GM23338 (cell line): Measurements from ENCODE around the gene SLC39A5. TPM values are rescaled to one million over a fixed set of nuclear protein-coding genes. Genes with fewer than 3 reads are reported as not detected.

Source experiments
- ATAC-seq: fragments of 200-7000 bp; cut with Tn5 transposase; 3 replicates; pipeline ENCODE4 v1.9.1; 2020
- DNase-seq: peaks from one replicate; pipeline ENCODE4 v3.0.0-alpha.2; 2015; ENCODE audit warnings: low spot score
- H2AFZ ChIP-seq: fragments of 200-600 bp; sonication (generic); 2 replicates; pipeline ENCODE4 v1.8.0; 2016; ENCODE audit warnings: antibody characterized with exemption, mild to moderate bottlenecking, moderate library complexity
- H3F3A ChIP-seq: fragments of 200-600 bp; sonication (generic); replicated peaks from 2 replicates; pipeline ENCODE4 v1.8.0; 2017; ENCODE audit warnings: antibody characterized with exemption, mixed run types, low read depth
- H3K27ac ChIP-seq: fragments of 200-600 bp; sonication (generic); 2 replicates; pipeline ENCODE4 v1.6.1; 2016; ENCODE audit warnings: low read depth
- H3K27me3 ChIP-seq: fragments of 200-600 bp; sonication (generic); 2 replicates; pipeline ENCODE4 v1.8.0; 2016; ENCODE audit warnings: mild to moderate bottlenecking, mixed run types, moderate library complexity; ENCODE audit not compliant: insufficient read depth
- H3K36me3 ChIP-seq: fragments of 200-600 bp; sonication (generic); 2 replicates; pipeline ENCODE4 v1.8.0; 2016; ENCODE audit warnings: mild to moderate bottlenecking; ENCODE audit not compliant: insufficient read depth
- H3K4me1 ChIP-seq: fragments of 200-600 bp; sonication (generic); 2 replicates; pipeline ENCODE4 v1.8.0; 2016; ENCODE audit warnings: mild to moderate bottlenecking, moderate library complexity; ENCODE audit not compliant: insufficient read depth
- H3K4me2 ChIP-seq: fragments of 200-600 bp; sonication (generic); 2 replicates; pipeline ENCODE4 v1.7.1; 2017; ENCODE audit warnings: mixed run types
- H3K4me3 ChIP-seq: fragments of 200-600 bp; sonication (generic); 2 replicates; pipeline ENCODE4 v1.6.1; 2016; ENCODE audit warnings: mixed run types
- H3K79me2 ChIP-seq: fragments of 200-600 bp; sonication (generic); replicated peaks from 2 replicates; pipeline ENCODE4 v1.8.0; 2017; ENCODE audit warnings: mild to moderate bottlenecking; ENCODE audit not compliant: insufficient read depth
- H3K9me2 ChIP-seq: fragments of 200-600 bp; sonication (generic); 2 replicates; pipeline ENCODE4 v1.8.0; 2017; ENCODE audit not compliant: insufficient read depth
- H4K20me1 ChIP-seq: fragments of 200-600 bp; sonication (generic); replicated peaks from 2 replicates; pipeline ENCODE4 v1.8.0; 2017; ENCODE audit warnings: mild to moderate bottlenecking; ENCODE audit not compliant: insufficient read depth
- H3K27ac Mint-ChIP-seq: 2 replicates; pipeline ENCODE4 v1.8.0; 2020; ENCODE audit warnings: inconsistent platforms, mild to moderate bottlenecking, moderate library complexity, mixed read lengths
- H3K27me3 Mint-ChIP-seq: 3 replicates; pipeline ENCODE4 v1.8.0; 2022; ENCODE audit warnings: low read depth, mild to moderate bottlenecking, moderate library complexity, mixed read lengths, inconsistent platforms; ENCODE audit not compliant: insufficient read depth, poor library complexity
- H3K36me3 Mint-ChIP-seq: 3 replicates; pipeline ENCODE4 v1.8.0; 2021; ENCODE audit warnings: low read depth, mild to moderate bottlenecking, inconsistent platforms, moderate library complexity, mixed read lengths
- H3K4me1 Mint-ChIP-seq: 3 replicates; pipeline ENCODE4 v1.8.0; 2020; ENCODE audit warnings: mild to moderate bottlenecking, inconsistent platforms, mixed read lengths
- H3K4me3 Mint-ChIP-seq: 3 replicates; pipeline ENCODE4 v1.8.0; 2021; ENCODE audit warnings: moderate library complexity, mild to moderate bottlenecking, inconsistent platforms, mixed read lengths
- H3K9me3 Mint-ChIP-seq: 3 replicates; pipeline ENCODE4 v1.8.0; 2020; ENCODE audit warnings: moderate library complexity, mild to moderate bottlenecking, inconsistent platforms, mixed read lengths
- CREB1 ChIP-seq: fragments of 250-450 bp; sonication (Bioruptor Pico); IDR thresholded peaks from 2 replicates; pipeline ENCODE4 v1.5.0; 2020; ENCODE audit warnings: low read depth, mild to moderate bottlenecking, moderate library complexity
- EZH2 ChIP-seq: fragments of 200-600 bp; sonication (generic); IDR thresholded peaks from one replicate; pipeline ENCODE4 v1.8.0; 2017; ENCODE audit warnings: antibody characterized with exemption, mild to moderate bottlenecking, low read depth; ENCODE audit not compliant: unreplicated experiment
- EZH2phosphoT487 ChIP-seq: fragments of 200-600 bp; sonication (generic); IDR thresholded peaks from one replicate; pipeline ENCODE4 v1.8.1; 2018; ENCODE audit warnings: antibody characterized with exemption; ENCODE audit not compliant: unreplicated experiment
- JUNB ChIP-seq: IDR thresholded peaks from one replicate; pipeline ENCODE4 v1.6.1; 2016; ENCODE audit warnings: antibody characterized with exemption; ENCODE audit not compliant: unreplicated experiment
- NANOG ChIP-seq: IDR thresholded peaks from 2 replicates; pipeline ENCODE4 v1.6.1; 2016; ENCODE audit warnings: antibody characterized with exemption, borderline replicate concordance
- POLR2AphosphoS5 ChIP-seq: IDR thresholded peaks from 2 replicates; pipeline ENCODE4 v1.6.1; 2016; ENCODE audit warnings: antibody characterized with exemption, low read depth
- STAT1 ChIP-seq: IDR thresholded peaks from one replicate; pipeline ENCODE4 v1.6.1; 2016; ENCODE audit warnings: antibody characterized with exemption; ENCODE audit not compliant: unreplicated experiment
- ZNF114 ChIP-seq: fragments of 250-450 bp; sonication (Bioruptor Pico); IDR thresholded peaks from 2 replicates; pipeline ENCODE4 v1.5.0; 2020; ENCODE audit warnings: mild to moderate bottlenecking, moderate library complexity
- long read RNA-seq: library from polyadenylated mRNA; unstranded; transcript quantifications from one replicate; pipeline ENCODE4 v2.0.0, GENCODE V29; 2020; ENCODE audit not compliant: unreplicated experiment
- polyA plus RNA-seq: library from polyadenylated mRNA; unstranded; fragments of >200 nt; fragmentation: Nextera tagmentation; extraction: Ambion mirVana; gene quantifications from 2 replicates; pipeline ENCODE4 v1.2.1, GENCODE V29; 2016
- total RNA-seq: library from RNA; depleted of rRNA; stranded (reverse); fragments of >200 nt; shearing (Covaris generic); gene quantifications from 2 replicates; pipeline ENCODE4 v1.2.3, GENCODE V29; 2014; rRNA removed
- TF ChIP-seq, protein P1 (sequence below): fragments of 250-450 bp; sonication (Bioruptor Pico); IDR thresholded peaks from 2 replicates; pipeline ENCODE4 v1.5.0; 2020; ENCODE audit warnings: mild to moderate bottlenecking, moderate library complexity
- TF ChIP-seq, protein P2 (sequence below): IDR thresholded peaks from one replicate; pipeline ENCODE4 v1.6.1; 2018; ENCODE audit warnings: antibody characterized with exemption; ENCODE audit not compliant: unreplicated experiment
- TF ChIP-seq, protein P3 (sequence below), 2 experiments: fragments of 200-600 bp in 1 of 2; sonication (generic) in 1 of 2; conservative IDR thresholded peaks; 2 replicates each; pipeline versions ENCODE4 v1.5.1 to v1.6.1; 2016 to 2017; ENCODE audit warnings: antibody characterized with exemption in 2 of 2, low read depth in 2 of 2, mild to moderate bottlenecking in 2 of 2, moderate library complexity in 1 of 2
- TF ChIP-seq, protein P4 (sequence below): IDR thresholded peaks from 2 replicates; pipeline ENCODE4 v1.6.1; 2016; ENCODE audit warnings: antibody characterized with exemption

The SLC39A5 gene, protein sequence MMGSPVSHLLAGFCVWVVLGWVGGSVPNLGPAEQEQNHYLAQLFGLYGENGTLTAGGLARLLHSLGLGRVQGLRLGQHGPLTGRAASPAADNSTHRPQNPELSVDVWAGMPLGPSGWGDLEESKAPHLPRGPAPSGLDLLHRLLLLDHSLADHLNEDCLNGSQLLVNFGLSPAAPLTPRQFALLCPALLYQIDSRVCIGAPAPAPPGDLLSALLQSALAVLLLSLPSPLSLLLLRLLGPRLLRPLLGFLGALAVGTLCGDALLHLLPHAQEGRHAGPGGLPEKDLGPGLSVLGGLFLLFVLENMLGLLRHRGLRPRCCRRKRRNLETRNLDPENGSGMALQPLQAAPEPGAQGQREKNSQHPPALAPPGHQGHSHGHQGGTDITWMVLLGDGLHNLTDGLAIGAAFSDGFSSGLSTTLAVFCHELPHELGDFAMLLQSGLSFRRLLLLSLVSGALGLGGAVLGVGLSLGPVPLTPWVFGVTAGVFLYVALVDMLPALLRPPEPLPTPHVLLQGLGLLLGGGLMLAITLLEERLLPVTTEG
- total RNA-seq (0.59 and 4.5 TPM in 2 replicates), polyA plus RNA-seq (0.29 and 0.63 TPM in 2 replicates)
- long read RNA-seq, partial matches to known transcripts: 0 of 1 reads
- long read RNA-seq, other reads (novel, unspliced or antisense): 1 of 1 reads

DNA sequence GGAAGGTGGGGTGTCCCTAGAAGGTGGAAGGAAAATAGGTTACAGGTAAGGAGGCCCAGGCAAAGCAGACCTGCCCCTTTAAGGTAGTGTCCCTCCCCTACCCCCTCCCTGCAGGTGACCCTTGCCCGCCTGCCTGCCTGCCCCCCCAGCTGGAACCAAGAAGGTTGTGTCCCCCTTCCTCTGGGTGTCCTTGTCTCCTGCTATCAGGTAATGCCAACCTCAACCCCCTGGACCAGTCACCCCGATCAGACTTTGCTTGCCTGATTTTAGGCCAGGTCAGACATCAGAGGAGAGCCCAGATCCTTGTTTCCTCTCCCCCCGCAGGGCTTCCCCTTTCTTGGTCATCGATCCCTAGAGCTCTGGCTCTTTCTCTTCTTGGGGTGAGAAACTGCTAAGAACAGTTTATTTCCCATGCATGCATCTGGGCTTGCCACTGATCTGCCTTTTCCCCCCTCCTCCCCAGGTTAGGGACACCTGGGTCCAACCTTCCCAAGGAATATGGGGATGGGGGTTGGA is at the start of gene SLC39A5:
SLC39A5 (plus strand) TSS at position 136 of the 516 bp plus-strand sequence. CDS start 1,224 bp downstream, outside the sequence.
- Mint-ChIP-seq H3K27ac (0 out of 2 replicates have a peak within 1 kb of the TSS, but pooled peaks have one; percentile 60), H3K4me3 (no peak within 1 kb of the TSS; the same call in 2 of the 3 replicates)
- no peak for ATAC-seq
- TF ChIP-seq EZH2 (no peak), STAT1 (no peak), EZH2phosphoT487 (no peak), CREB1 (no peak), JUNB (no peak), POLR2AphosphoS5 (no peak), NANOG (no peak), ZNF114 (CRISPR knock-in tag) (no peak)
- TF ChIP-seq, protein P1, sequence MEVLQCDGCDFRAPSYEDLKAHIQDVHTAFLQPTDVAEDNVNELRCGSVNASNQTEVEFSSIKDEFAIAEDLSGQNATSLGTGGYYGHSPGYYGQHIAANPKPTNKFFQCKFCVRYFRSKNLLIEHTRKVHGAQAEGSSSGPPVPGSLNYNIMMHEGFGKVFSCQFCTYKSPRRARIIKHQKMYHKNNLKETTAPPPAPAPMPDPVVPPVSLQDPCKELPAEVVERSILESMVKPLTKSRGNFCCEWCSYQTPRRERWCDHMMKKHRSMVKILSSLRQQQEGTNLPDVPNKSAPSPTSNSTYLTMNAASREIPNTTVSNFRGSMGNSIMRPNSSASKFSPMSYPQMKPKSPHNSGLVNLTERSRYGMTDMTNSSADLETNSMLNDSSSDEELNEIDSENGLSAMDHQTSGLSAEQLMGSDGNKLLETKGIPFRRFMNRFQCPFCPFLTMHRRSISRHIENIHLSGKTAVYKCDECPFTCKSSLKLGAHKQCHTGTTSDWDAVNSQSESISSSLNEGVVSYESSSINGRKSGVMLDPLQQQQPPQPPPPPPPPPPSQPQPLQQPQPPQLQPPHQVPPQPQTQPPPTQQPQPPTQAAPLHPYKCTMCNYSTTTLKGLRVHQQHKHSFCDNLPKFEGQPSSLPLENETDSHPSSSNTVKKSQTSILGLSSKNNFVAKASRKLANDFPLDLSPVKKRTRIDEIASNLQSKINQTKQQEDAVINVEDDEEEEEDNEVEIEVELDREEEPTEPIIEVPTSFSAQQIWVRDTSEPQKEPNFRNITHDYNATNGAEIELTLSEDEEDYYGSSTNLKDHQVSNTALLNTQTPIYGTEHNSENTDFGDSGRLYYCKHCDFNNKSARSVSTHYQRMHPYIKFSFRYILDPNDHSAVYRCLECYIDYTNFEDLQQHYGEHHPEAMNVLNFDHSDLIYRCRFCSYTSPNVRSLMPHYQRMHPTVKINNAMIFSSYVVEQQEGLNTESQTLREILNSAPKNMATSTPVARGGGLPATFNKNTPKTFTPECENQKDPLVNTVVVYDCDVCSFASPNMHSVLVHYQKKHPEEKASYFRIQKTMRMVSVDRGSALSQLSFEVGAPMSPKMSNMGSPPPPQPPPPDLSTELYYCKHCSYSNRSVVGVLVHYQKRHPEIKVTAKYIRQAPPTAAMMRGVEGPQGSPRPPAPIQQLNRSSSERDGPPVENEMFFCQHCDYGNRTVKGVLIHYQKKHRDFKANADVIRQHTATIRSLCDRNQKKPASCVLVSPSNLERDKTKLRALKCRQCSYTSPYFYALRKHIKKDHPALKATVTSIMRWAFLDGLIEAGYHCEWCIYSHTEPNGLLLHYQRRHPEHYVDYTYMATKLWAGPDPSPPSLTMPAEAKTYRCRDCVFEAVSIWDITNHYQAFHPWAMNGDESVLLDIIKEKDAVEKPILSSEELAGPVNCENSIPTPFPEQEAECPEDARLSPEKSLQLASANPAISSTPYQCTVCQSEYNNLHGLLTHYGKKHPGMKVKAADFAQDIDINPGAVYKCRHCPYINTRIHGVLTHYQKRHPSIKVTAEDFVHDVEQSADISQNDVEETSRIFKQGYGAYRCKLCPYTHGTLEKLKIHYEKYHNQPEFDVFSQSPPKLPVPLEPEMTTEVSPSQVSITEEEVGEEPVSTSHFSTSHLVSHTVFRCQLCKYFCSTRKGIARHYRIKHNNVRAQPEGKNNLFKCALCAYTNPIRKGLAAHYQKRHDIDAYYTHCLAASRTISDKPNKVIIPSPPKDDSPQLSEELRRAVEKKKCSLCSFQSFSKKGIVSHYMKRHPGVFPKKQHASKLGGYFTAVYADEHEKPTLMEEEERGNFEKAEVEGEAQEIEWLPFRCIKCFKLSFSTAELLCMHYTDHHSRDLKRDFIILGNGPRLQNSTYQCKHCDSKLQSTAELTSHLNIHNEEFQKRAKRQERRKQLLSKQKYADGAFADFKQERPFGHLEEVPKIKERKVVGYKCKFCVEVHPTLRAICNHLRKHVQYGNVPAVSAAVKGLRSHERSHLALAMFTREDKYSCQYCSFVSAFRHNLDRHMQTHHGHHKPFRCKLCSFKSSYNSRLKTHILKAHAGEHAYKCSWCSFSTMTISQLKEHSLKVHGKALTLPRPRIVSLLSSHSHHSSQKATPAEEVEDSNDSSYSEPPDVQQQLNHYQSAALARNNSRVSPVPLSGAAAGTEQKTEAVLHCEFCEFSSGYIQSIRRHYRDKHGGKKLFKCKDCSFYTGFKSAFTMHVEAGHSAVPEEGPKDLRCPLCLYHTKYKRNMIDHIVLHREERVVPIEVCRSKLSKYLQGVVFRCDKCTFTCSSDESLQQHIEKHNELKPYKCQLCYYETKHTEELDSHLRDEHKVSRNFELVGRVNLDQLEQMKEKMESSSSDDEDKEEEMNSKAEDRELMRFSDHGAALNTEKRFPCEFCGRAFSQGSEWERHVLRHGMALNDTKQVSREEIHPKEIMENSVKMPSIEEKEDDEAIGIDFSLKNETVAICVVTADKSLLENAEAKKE: no peak
- TF ChIP-seq, protein P2, sequence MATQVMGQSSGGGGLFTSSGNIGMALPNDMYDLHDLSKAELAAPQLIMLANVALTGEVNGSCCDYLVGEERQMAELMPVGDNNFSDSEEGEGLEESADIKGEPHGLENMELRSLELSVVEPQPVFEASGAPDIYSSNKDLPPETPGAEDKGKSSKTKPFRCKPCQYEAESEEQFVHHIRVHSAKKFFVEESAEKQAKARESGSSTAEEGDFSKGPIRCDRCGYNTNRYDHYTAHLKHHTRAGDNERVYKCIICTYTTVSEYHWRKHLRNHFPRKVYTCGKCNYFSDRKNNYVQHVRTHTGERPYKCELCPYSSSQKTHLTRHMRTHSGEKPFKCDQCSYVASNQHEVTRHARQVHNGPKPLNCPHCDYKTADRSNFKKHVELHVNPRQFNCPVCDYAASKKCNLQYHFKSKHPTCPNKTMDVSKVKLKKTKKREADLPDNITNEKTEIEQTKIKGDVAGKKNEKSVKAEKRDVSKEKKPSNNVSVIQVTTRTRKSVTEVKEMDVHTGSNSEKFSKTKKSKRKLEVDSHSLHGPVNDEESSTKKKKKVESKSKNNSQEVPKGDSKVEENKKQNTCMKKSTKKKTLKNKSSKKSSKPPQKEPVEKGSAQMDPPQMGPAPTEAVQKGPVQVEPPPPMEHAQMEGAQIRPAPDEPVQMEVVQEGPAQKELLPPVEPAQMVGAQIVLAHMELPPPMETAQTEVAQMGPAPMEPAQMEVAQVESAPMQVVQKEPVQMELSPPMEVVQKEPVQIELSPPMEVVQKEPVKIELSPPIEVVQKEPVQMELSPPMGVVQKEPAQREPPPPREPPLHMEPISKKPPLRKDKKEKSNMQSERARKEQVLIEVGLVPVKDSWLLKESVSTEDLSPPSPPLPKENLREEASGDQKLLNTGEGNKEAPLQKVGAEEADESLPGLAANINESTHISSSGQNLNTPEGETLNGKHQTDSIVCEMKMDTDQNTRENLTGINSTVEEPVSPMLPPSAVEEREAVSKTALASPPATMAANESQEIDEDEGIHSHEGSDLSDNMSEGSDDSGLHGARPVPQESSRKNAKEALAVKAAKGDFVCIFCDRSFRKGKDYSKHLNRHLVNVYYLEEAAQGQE: no peak
- TF ChIP-seq, protein P3, sequence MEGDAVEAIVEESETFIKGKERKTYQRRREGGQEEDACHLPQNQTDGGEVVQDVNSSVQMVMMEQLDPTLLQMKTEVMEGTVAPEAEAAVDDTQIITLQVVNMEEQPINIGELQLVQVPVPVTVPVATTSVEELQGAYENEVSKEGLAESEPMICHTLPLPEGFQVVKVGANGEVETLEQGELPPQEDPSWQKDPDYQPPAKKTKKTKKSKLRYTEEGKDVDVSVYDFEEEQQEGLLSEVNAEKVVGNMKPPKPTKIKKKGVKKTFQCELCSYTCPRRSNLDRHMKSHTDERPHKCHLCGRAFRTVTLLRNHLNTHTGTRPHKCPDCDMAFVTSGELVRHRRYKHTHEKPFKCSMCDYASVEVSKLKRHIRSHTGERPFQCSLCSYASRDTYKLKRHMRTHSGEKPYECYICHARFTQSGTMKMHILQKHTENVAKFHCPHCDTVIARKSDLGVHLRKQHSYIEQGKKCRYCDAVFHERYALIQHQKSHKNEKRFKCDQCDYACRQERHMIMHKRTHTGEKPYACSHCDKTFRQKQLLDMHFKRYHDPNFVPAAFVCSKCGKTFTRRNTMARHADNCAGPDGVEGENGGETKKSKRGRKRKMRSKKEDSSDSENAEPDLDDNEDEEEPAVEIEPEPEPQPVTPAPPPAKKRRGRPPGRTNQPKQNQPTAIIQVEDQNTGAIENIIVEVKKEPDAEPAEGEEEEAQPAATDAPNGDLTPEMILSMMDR (conservative IDR thresholded peaks at IDR 0.05; ENCODE audit: low read depth in 2 of 2): no peak
- TF ChIP-seq, protein P4, sequence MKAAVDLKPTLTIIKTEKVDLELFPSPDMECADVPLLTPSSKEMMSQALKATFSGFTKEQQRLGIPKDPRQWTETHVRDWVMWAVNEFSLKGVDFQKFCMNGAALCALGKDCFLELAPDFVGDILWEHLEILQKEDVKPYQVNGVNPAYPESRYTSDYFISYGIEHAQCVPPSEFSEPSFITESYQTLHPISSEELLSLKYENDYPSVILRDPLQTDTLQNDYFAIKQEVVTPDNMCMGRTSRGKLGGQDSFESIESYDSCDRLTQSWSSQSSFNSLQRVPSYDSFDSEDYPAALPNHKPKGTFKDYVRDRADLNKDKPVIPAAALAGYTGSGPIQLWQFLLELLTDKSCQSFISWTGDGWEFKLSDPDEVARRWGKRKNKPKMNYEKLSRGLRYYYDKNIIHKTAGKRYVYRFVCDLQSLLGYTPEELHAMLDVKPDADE: no peak

More for the DNA sequence above, at the start of gene SLC39A5:
- Mint-ChIP-seq H3K4me1 (peaks cover 16% of the 10 kb centered on the region), H3K9me3 (no peaks in the 10 kb centered on the region), H3K36me3 (peaks cover 8% of the 10 kb centered on the region; the same call in 1 of the 3 replicates), H3K27me3 (peaks cover 4% of the 10 kb centered on the region)
- Histone ChIP-seq H3K9me2 (no peaks in the 10 kb centered on the region), H2AFZ (no peak within 1 kb of the TSS), H3K27me3 (peaks cover 5% of the 10 kb centered on the region; the same call in 1 of the 2 replicates), H3K4me2 (no peak within 1 kb of the TSS), H3K4me1 (peaks cover 2% of the 10 kb centered on the region; the same call in 1 of the 2 replicates), H4K20me1 (no peaks in the 10 kb centered on the region), H3K36me3 (no peaks in the 10 kb centered on the region), H3F3A (0 out of 2 replicates have a peak, but pooled peaks cover 3% of the 10 kb centered on the region), H3K79me2 (no peaks in the 10 kb centered on the region), H3K27ac (no peak within 1 kb of the TSS), H3K4me3 (no peak within 1 kb of the TSS)
- no peak for DNase-seq
